BLaER1 treated with 17β-estradiol and CSF1 and Interleukin-3, amounts not matched to agents 10 nM and 100 nM (cell line): Measurements from ENCODE around the gene HSPB1.
"Not testable (repeated sequence)": the region's sequence is repeated elsewhere in the genome, so short reads cannot be mapped to it uniquely, and the experiment has no call there.

Source experiments
- H3K27ac ChIP-seq, 11 experiments: shearing (Covaris generic); formaldehyde crosslinking; 2 replicates each; pipeline ENCODE4 v1.8.1; 2022
- H3K27me3 ChIP-seq, 11 experiments: shearing (Covaris generic); formaldehyde crosslinking; 2 replicates each; pipeline ENCODE4 v1.8.1; 2022
- H3K36me3 ChIP-seq, 11 experiments: shearing (Covaris generic); formaldehyde crosslinking; 2 replicates each; pipeline ENCODE4 v1.8.1; 2022
- H3K4me1 ChIP-seq, 10 experiments: shearing (Covaris generic); formaldehyde crosslinking; 2 replicates each; pipeline ENCODE4 v1.8.1; 2022
- H3K4me2 ChIP-seq, 11 experiments: shearing (Covaris generic); formaldehyde crosslinking; 2 replicates each; pipeline ENCODE4 v1.8.1; 2022
- H3K4me3 ChIP-seq, 10 experiments: shearing (Covaris generic); formaldehyde crosslinking; 2 replicates each; pipeline ENCODE4 v1.8.1; 2022
- H3K9ac ChIP-seq, 11 experiments: shearing (Covaris generic); formaldehyde crosslinking; 2 replicates each; pipeline ENCODE4 v1.8.1; 2022
- H3K9me3 ChIP-seq, 11 experiments: shearing (Covaris generic); formaldehyde crosslinking; replicated peaks in 1 of 11; 2 replicates each; pipeline ENCODE4 v1.8.1; 2022
- H4K20me1 ChIP-seq, 11 experiments: shearing (Covaris generic); formaldehyde crosslinking; 2 replicates each; pipeline ENCODE4 v1.8.1; 2022
- Cebpa-rat ChIP-seq, 11 experiments: shearing (Covaris generic); IDR thresholded peaks; 2 replicates each; pipeline ENCODE4 v1.8.1; 2022

The HSPB1 gene

DNA sequence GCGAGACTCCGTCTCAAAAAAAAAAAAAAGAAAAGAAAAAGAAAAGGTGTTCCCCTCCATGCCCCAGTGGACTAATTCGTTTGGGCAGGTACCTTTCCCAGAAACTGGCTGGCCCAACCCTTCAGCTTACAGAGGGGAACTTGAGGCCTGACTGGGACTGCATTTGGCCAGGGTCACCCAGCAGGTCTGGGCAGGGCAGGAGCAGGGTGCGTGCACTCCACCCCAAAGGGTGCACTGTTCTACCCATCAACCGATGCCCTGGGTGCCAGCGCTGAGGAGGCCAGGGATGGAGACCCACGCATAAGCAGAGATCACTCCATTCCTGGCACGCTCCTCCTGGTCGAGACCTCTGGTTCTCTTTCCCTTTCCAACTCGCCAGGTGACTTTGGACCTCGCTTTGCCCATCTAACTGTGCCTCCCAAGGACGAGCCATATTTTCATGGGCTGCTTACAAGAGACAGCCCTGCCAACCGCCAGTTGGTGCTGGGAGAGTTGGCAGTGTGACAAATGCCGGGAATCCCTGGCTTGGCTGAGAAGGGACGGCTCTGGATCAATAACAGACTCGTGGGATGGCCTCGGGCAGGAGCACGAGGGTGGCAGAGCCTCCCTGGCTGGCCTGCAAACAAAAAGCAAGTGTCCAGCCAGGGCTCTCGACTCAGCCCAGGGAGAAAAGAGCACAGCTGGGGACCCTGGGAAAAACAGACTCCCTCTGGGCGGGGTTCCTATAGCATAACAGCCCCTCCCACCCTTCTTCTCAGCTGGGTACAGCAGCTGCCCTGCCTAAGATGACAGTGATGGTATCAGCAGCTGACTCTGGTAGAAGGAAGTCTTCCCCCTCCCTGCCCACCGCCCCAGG is 7.9 kb downstream of the HSPB1 start:
- TF ChIP-seq Cebpa-rat (IDR thresholded peaks at IDR 0.05): no peak
- Histone ChIP-seq H3K9ac (0 out of 22 replicates have a peak overlapping the region, but pooled peaks of 1 of the 11 experiments have one; percentile 19), H3K9me3 (peaks cover 0 to 14% (median 10%) of the 10 kb centered on the region in 11 experiments; a peak in 12 of 22 replicates), H3K27ac (no peak overlapping the region), H4K20me1 (no peaks in the 10 kb centered on the region), H3K4me3 (no peak overlapping the region), H3K4me1 (peaks cover 22 to 66% (median 48%) of the 10 kb centered on the region in 10 experiments), H3K27me3 (no peaks in the 10 kb centered on the region), H3K36me3 (no peaks in the 10 kb centered on the region), H3K4me2 (peak overlapping the region in 4 of 11 experiments; percentile 3 to 26 (median 24); a peak in 4 of 22 replicates)

DNA sequence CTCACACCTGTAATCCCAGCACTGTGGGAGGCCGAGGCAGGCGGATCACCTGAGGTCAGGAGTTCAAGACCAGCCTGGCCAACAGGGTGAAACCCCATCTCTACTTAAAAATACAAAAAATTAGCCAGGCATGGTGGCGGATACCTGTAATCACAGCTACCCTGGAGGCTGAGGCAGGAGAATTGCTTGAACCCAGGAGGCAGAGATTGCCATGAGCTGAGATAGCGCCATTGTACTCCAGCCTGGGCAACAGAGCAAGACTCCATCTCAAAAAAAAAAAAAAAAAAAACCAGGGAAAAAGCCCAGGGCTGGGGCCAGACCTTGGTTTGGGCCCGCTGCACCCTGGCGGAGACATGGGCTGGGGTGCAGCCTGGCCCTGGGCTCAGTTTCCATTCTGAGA is 9.4 kb downstream of the HSPB1 start:
- H3K27ac ChIP-seq, H3K9ac ChIP-seq, H3K4me3 ChIP-seq, H3K27me3 ChIP-seq, H4K20me1 ChIP-seq, H3K36me3 ChIP-seq: not testable (repeated sequence)
- H3K9me3 ChIP-seq: peaks cover 0 to 14% (median 10%) of the 10 kb centered on the region in 11 experiments; a peak in 12 of 22 replicates
- H3K4me2 ChIP-seq: peak overlapping the region in 2 of 11 experiments; percentile 2 to 64; a peak in 3 of 22 replicates
- peaks cover 13 to 53% (median 41%) of the 10 kb centered on the region in 10 experiments for H3K4me1 ChIP-seq

DNA sequence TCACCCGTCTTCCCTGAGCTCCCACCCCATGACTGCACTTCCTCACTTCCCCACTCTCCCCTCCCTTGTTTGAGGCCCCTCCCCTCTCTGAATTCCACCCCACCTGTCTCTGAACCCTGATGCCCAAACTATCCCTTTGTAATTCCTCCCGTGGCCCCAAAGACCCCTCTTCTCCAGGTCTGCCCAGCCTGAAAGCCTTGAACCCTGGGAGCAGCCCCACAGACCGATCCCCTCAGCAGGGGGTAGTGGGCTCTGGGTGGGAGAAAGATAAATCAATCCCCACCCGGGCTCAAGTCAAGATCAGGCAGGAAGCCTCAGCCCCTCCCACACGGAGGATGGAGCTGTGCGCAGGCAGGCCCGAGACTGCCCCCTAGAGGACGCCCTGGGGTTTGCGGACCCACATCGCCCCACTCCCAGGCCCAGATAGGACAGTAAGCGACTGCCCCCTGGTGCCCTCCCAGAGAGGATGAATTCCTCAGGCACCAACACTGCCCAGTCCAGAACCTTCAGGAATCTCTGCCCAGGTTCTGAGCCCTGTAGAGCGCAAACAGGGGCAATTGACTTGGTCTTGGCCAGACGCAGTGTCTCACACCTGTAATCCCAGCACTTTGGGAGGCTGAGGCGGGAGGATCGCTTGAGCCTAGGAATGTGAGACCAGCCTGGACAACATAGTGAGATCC is 11.7 kb downstream of the HSPB1 start:
- H3K4me3 ChIP-seq: no peak overlapping the region
- H3K9ac ChIP-seq: peak overlapping the region in 3 of 11 experiments; percentile 3 to 38 (median 9); a peak in 2 of 22 replicates
- peaks cover 13 to 48% (median 40%) of the 10 kb centered on the region in 10 experiments for H3K4me1 ChIP-seq
- peak overlapping the region in 4 of 11 experiments; percentile 7 to 55 (median 28); a peak in 7 of 22 replicates for H3K27ac ChIP-seq
- peaks cover 0 to 4% (median 4%) of the 10 kb centered on the region in 11 experiments; a peak in 13 of 22 replicates for H4K20me1 ChIP-seq
- TF ChIP-seq Cebpa-rat (IDR thresholded peaks at IDR 0.05): no peak
- H3K4me2 ChIP-seq: peak overlapping the region; percentile 37 to 73 (median 68)
- H3K36me3 ChIP-seq: no peaks in the 10 kb centered on the region
- H3K27me3 ChIP-seq: no peaks in the 10 kb centered on the region
- H3K9me3 ChIP-seq: peaks cover 0 to 8% (median 3%) of the 10 kb centered on the region in 11 experiments; a peak in 9 of 22 replicates

DNA sequence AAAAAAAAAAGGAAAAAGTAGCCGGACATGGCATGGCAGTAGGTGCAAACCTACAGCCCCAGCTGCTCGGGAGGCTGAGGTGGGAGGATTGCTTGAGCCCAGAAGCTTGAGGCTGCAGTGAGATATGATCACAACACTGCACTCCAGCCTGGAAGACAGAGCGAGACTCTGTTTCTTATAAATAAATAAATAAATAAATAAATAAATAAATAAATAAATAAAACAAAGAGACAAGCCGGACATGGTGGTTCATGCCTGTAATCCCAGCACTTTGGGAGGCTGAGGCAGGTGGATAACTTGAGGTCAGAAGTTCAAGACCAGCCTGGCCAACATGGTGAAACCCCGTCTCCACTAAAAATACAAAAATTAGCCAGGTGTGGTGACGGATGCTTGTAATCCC is 12.3 kb downstream of the HSPB1 start:
- not testable (repeated sequence) for H3K36me3 ChIP-seq, H3K4me3 ChIP-seq, H3K27me3 ChIP-seq, H3K27ac ChIP-seq, H3K4me2 ChIP-seq, H3K9ac ChIP-seq, H3K9me3 ChIP-seq
- Histone ChIP-seq H3K4me1 (peaks cover 18 to 54% (median 45%) of the 10 kb centered on the region in 10 experiments), H4K20me1 (peaks cover 0 to 10% (median 9%) of the 10 kb centered on the region in 11 experiments; a peak in 13 of 22 replicates)

DNA sequence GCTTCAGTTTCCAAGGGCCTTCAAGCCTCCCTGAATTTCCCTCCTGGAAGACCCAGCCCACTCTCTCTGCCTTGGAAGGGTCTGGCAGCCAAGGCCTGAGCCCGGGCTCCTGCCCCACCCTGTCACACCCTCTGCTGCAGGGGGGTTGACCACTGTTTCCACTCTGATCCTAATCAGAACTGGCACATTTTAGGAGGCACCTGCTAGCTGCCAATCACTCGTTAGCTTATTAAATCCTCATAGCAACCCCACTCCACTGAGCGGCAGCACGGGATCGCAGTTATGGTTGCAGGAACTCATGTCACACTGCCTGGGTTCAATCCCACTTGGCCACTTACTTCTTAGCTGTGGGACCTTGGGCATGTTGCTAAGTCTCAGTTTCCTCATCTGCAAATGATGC is 12.9 kb downstream of the HSPB1 start:
- Histone ChIP-seq H4K20me1 (peaks cover 0 to 16% (median 15%) of the 10 kb centered on the region in 11 experiments; a peak in 15 of 22 replicates), H3K36me3 (no peaks in the 10 kb centered on the region), H3K27me3 (no peaks in the 10 kb centered on the region), H3K4me1 (peaks cover 24 to 60% (median 49%) of the 10 kb centered on the region in 10 experiments), H3K27ac (no peak overlapping the region), H3K9ac (no peak overlapping the region), H3K4me2 (no peak overlapping the region), H3K4me3 (no peak overlapping the region), H3K9me3 (no peaks in the 10 kb centered on the region)
- no peak for TF ChIP-seq Cebpa-rat (IDR thresholded peaks at IDR 0.05)

DNA sequence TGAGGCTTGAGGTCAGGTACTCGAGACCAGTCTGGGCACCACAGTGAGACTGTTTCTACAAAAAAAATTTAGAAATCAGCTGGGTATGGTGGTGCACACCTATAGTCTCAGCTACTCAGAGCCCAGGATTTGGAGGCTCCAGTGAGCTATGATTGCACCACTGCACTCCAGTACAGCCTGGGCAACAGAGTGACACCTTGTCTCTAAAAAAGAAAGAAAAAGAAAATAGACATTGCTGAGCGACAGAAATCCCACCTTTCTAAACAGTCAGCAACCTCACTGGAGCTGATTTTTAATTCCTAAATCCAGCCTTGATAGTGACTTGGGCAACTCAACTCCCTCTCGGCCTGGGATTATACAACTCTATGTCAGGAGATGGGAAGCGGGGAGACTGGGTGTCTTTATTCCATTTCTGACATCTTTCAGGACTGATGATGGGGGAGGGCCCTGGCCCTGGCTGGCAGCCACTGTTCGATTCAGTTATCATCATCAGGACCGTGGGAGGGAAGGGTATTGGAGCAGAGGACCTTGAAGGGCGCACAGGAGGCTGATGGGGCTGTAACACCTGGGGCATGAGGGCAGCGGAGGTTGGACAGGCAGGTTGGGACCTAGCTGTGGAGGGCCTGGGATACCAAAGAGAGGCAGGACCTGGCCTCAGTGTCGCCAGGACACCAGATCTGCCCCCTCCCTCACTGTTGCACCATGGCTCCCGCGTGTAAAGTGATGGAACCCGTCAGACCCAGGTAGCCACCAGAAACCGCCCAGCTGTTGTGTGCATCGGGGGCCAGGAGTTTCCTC is 14.7 kb downstream of the HSPB1 start:
- Histone ChIP-seq H3K9ac (peak overlapping the region; percentile 70 to 90 (median 86); a peak in 21 of 22 replicates), H4K20me1 (peaks cover 5 to 34% (median 32%) of the 10 kb centered on the region in 11 experiments; a peak in 20 of 22 replicates), H3K4me1 (peaks cover 24 to 56% (median 43%) of the 10 kb centered on the region in 10 experiments), H3K27ac (peak overlapping the region in 10 of 11 experiments; percentile 46 to 93 (median 88); a peak in 20 of 22 replicates), H3K9me3 (no peaks in the 10 kb centered on the region), H3K4me2 (peak overlapping the region; percentile 81 to 98 (median 92)), H3K27me3 (no peaks in the 10 kb centered on the region), H3K4me3 (peak overlapping the region; percentile 63 to 86 (median 73)), H3K36me3 (peaks cover 3 to 12% (median 4%) of the 10 kb centered on the region in 11 experiments; a peak in 18 of 22 replicates)
- no peak for TF ChIP-seq Cebpa-rat (IDR thresholded peaks at IDR 0.05)

DNA sequence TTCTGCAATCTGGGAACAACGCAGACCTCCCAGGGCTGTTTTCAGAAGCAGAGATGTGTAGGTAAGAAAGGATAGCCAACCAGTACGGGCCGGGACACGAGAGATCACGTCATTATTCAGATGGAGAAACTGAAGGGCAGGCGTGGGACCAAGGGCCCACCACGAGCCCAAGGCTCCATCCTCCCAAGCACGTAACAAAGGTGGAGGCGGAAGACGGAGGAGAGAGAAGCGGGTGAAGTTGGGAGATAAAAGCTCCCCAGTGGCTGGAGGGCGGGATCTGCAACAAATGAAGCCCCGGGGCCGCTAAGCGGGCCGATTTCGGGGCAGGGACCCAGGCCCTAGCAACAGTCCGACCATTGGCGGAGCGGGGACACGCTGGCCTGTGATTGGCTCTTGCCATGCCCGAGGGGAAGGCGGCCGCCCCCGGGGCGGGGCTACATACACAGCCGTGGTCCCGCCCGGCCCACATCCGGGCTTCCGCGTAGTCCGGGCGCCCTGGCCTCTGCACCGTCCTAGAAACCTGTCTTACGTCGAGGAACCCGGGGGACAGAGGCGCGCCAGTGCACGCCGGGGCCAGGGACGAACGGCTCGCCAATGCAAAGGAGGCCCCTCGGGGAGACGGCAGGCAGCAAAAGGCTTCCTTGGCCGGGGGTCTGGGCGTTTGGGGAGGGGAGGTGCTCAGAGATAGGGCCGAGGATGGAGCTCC is 15.5 kb downstream of the HSPB1 start:
- peak overlapping the region; percentile 49 to 93 (median 85) for H3K27ac ChIP-seq
- peak overlapping the region; percentile 70 to 90 (median 86) for H3K9ac ChIP-seq
- H3K4me2 ChIP-seq: peak overlapping the region; percentile 81 to 98 (median 92)
- peak overlapping the region; percentile 63 to 86 (median 73) for H3K4me3 ChIP-seq
- H3K9me3 ChIP-seq: no peaks in the 10 kb centered on the region
- peaks cover 30 to 60% (median 38%) of the 10 kb centered on the region in 10 experiments for H3K4me1 ChIP-seq
- H4K20me1 ChIP-seq: peaks cover 12 to 42% (median 40%) of the 10 kb centered on the region in 11 experiments; a peak in 21 of 22 replicates
- H3K27me3 ChIP-seq: no peaks in the 10 kb centered on the region
- peaks cover 11 to 20% (median 12%) of the 10 kb centered on the region in 11 experiments; a peak in 20 of 22 replicates for H3K36me3 ChIP-seq
- no peak for TF ChIP-seq Cebpa-rat (IDR thresholded peaks at IDR 0.05)
